Esophagus muscularis mucosa (tissue), 3 donors: ENCODE measurements around the gene S100A3.
"Not testable (repeated sequence)": the region's sequence is repeated elsewhere in the genome, so short reads cannot be mapped to it uniquely, and the experiment has no call there.

Experiments used
- POLR2A ChIP-seq: fragments of 450-650 bp; IDR thresholded peaks from one replicate; pipeline ENCODE4 v1.6.1; 2017; ENCODE audit warnings: antibody characterized with exemption, moderate library complexity, mild to moderate bottlenecking, low read depth
- POLR2AphosphoS5 ChIP-seq, 2 donors: sonication (generic); formaldehyde crosslinking; IDR thresholded peaks; one replicate each; pipeline ENCODE4 v1.6.1; 2017; ENCODE audit warnings: antibody characterized with exemption in 2 of 2
- TF ChIP-seq, protein P1 (sequence below), 3 experiments: fragments of 200-600 bp in 2 of 3; fragments of 450-650 bp in 1 of 3; sonication (generic) in 2 of 3; IDR thresholded peaks; one replicate each; pipeline ENCODE4 v1.5.1; 2017 to 2019; ENCODE audit warnings: antibody characterized with exemption in 3 of 3, mild to moderate bottlenecking in 2 of 3, moderate library complexity in 1 of 3

DNA sequence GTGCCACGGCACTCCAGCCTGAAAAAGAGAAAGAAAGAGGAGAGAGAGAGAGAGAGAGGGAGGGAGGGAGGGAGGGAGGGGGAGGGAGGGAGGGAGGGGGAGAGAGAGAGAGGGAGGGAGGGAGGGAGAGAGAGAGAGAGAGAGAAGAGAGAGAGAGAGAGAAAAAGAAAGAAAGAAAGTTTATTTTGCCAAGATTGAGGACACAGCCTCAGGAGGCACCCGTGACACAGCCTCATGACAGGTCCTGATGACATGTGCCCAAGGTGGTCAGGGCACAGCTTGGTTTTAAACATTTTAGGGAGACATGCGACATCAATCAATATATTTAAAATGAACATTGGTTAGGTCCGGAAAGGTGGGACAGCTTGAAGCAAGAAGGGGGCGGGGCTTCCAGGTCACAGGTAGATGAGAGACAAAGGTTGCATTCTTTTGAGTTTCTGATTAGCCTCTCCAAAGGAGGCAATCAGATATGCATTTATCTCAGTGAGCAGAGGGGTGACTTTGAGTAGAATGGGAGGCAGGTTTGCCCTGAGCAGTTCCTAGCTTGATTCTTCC, 28.8 kb downstream of the S100A3 start:
- TF ChIP-seq, protein P1, sequence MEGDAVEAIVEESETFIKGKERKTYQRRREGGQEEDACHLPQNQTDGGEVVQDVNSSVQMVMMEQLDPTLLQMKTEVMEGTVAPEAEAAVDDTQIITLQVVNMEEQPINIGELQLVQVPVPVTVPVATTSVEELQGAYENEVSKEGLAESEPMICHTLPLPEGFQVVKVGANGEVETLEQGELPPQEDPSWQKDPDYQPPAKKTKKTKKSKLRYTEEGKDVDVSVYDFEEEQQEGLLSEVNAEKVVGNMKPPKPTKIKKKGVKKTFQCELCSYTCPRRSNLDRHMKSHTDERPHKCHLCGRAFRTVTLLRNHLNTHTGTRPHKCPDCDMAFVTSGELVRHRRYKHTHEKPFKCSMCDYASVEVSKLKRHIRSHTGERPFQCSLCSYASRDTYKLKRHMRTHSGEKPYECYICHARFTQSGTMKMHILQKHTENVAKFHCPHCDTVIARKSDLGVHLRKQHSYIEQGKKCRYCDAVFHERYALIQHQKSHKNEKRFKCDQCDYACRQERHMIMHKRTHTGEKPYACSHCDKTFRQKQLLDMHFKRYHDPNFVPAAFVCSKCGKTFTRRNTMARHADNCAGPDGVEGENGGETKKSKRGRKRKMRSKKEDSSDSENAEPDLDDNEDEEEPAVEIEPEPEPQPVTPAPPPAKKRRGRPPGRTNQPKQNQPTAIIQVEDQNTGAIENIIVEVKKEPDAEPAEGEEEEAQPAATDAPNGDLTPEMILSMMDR (IDR thresholded peaks at IDR 0.05), result not testable (repeated sequence)
- TF ChIP-seq POLR2A; POLR2AphosphoS5 (IDR thresholded peaks at IDR 0.05): not testable (repeated sequence)
